Ovary (tissue), 9 donors: ENCODE data around the gene PRR30. TPM values are rescaled to one million over a fixed set of nuclear protein-coding genes. Genes with fewer than 3 reads are reported as not detected.

Experiments
- DNase-seq, 5 donors: peaks; one replicate each; pipeline ENCODE4 v3.0.0-alpha.2; 2019 to 2020
- H3K27ac ChIP-seq, 2 donors: fragments of 200-600 bp; one replicate each; pipeline versions ENCODE4 v1.5.1 to v1.8.0; 2019 to 2022
- H3K27me3 ChIP-seq: fragments of 200-600 bp; one replicate; pipeline ENCODE4 v1.8.0; 2022
- H3K36me3 ChIP-seq: fragments of 200-600 bp; sonication (generic); one replicate; pipeline ENCODE4 v1.5.1; 2019
- H3K4me1 ChIP-seq: one replicate; pipeline ENCODE4 v1.8.1; 2013; ENCODE audit warnings: mild to moderate bottlenecking, moderate library complexity; ENCODE audit not compliant: insufficient read depth
- H3K4me3 ChIP-seq: fragments of 200-600 bp; sonication (generic); one replicate; pipeline ENCODE4 v1.5.1; 2017
- H3K9me3 ChIP-seq, 2 donors: fragments of 200-600 bp in 1 of 2; sonication (generic) in 1 of 2; one replicate each; pipeline versions ENCODE4 v1.5.1 to v1.8.1; 2013 to 2019; ENCODE audit warnings: mild to moderate bottlenecking in 1 of 2, moderate library complexity in 1 of 2
- EP300 ChIP-seq: sonication (generic); formaldehyde crosslinking; IDR thresholded peaks from one replicate; pipeline ENCODE4 v1.6.1; 2017; ENCODE audit warnings: antibody characterized with exemption
- POLR2A ChIP-seq: fragments of 450-650 bp; IDR thresholded peaks from one replicate; pipeline ENCODE4 v1.6.1; 2017; ENCODE audit warnings: antibody characterized with exemption, mild to moderate bottlenecking, moderate library complexity
- WGBS, 3 donors: extraction: QIAGEN DNeasy Blood & Tissue Kit in 1 of 3; methylation state at CpG; one replicate each; pipeline versions ENCODE4 v1.1.5 to v1.1.7; 2013 to 2017; 5-methylcytosine and 5-hydroxymethylcytosine counted together
- intact Hi-C, 4 donors: fragments of 100-400 bp; cut with DNase I; formaldehyde crosslinking; loops; one replicate each; pipeline versions ENCODE4 v1.11.0 to v1.15.1; 2022 to 2023
- polyA plus RNA-seq, 2 donors: library from polyadenylated mRNA; stranded (reverse); fragments of 200-250 nt in 1 of 2; fragments of 350-450 nt in 1 of 2; fragmentation: Illumina TruSeq in 1 of 2; extraction: RNeasy Lipid Tissue Mini Kit (QIAGEN cat#74804) in 1 of 2; gene quantifications; one replicate each; pipeline ENCODE4 v1.2.3, GENCODE V29; 2013 to 2014
- total RNA-seq, 7 donors: library from RNA; depleted of rRNA in 2 of 7; stranded (reverse); fragments of >200 nt in 2 of 7; fragmentation: NEBNext Ultra II Directional in 3 of 7; extraction: Animal tissue kit (Norgen Biotek cat#: 25700) in 3 of 7; gene quantifications; one replicate each; pipeline versions ENCODE4 v1.1.0 to v1.2.4, GENCODE V29; 2016 to 2023
- TF ChIP-seq, protein P1 (sequence below), 3 donors: fragments of 450-650 bp in 2 of 3; fragments of 200-600 bp in 1 of 3; IDR thresholded peaks; one replicate each; pipeline versions ENCODE4 v1.5.1 to v1.8.0; 2016 to 2022; ENCODE audit warnings: antibody characterized with exemption in 3 of 3, mild to moderate bottlenecking in 1 of 3
- donor health status: DM: no; HTN: no; CAD: no; lungs with moderate emphysema.
- donor health status: DM: no; HTN: no; CAD: no.
- donor health status: Bipolar disorder and iron deficiency.
- donor health status: DM: yes; HTN: yes; CAD: no.
- donor health status: DM: no; HTN: no; CAD: no.
- donor health status: DM: yes; HTN: yes; CAD: no.

Gene PRR30
- total and polyA plus RNA-seq, 9 donors = not detected

DNA sequence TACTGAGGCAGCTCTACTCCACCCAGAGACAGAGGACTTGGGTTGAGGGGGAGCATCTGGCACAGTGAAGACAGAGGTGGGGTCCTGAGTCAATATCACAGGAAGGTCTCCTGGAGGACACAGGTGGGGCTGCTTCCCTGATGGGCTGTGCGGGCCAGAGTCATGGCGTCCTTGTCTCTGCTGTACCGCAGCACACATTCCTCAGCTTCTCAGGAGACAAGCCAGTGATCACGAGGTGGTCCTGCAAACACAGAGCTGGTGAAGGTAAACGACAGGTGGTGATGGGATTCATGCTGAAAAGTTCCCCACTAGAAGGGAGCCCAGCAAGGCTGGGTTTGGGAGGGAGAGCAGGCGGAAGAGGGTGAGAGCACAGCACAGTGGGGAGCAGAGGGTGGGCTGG, 19.3 kb upstream of the PRR30 start:
- H3K9me3 ChIP-seq = no peaks in the 10 kb centered on the region
- intact Hi-C loops = no loop called here
- H3K36me3 ChIP-seq = no peaks in the 10 kb centered on the region
- no peaks in the 10 kb centered on the region for H3K27me3 ChIP-seq
- no peak overlapping the region for H3K27ac ChIP-seq
- TF ChIP-seq, protein P1, sequence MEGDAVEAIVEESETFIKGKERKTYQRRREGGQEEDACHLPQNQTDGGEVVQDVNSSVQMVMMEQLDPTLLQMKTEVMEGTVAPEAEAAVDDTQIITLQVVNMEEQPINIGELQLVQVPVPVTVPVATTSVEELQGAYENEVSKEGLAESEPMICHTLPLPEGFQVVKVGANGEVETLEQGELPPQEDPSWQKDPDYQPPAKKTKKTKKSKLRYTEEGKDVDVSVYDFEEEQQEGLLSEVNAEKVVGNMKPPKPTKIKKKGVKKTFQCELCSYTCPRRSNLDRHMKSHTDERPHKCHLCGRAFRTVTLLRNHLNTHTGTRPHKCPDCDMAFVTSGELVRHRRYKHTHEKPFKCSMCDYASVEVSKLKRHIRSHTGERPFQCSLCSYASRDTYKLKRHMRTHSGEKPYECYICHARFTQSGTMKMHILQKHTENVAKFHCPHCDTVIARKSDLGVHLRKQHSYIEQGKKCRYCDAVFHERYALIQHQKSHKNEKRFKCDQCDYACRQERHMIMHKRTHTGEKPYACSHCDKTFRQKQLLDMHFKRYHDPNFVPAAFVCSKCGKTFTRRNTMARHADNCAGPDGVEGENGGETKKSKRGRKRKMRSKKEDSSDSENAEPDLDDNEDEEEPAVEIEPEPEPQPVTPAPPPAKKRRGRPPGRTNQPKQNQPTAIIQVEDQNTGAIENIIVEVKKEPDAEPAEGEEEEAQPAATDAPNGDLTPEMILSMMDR (IDR thresholded peaks at IDR 0.05) = no peak
- TF ChIP-seq POLR2A = no peak
- no peak for TF ChIP-seq EP300
- peaks cover 20% of the 10 kb centered on the region for H3K4me1 ChIP-seq
- DNase-seq = no peak
- 69 to 81% (median 71%) methylated on average over 6 of the region's 6 CpGs for WGBS, 3 donors
- no peak overlapping the region for H3K4me3 ChIP-seq

DNA sequence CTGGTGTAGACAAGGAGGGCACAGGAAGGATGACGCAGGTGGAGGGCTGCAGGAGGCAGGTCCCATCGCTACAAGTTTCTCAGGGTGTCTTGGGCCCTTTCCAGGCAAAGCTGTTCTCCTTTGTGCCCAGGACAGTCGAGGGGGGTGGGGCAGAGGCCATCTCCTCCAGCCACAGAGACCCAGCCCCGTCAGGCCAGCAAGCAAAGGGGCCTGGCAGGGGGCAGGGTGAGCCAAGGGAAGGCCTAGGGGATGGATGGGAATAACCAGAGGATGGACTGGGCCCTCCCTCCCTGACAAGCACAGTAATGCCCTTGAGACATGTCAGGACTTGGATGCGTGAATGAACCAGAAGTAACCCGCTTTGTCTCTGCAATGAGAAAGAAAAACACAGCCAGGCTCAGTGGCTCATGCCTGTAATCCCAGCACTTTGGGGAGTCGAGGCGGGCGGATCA, 15.9 kb upstream of the PRR30 start:
- intact Hi-C loops = no loop called here

DNA sequence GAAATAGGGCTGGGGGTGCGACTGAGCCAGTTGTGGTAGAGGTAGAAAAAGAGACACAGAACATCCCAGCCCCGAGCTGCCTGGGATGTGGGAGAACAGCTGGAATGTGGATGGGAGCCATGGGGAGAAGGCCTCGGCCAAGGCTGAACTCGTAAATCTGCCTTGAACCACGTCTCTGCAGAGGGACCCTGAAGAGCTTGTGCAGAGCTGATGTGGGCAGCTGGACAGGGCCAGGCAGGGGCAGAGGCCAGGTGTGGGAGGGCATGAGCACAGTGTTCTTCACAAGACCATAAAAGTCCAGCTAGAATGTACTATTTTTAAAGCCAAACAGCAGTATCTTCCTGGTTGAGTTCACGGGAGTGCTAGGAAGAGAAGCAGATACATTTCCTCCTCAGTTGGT, 15.3 kb upstream of the PRR30 start:
- 4 to 13% (median 5%) methylated on average over 6 of the region's 6 CpGs for WGBS, 3 donors
- H3K4me1 ChIP-seq = peaks cover 36% of the 10 kb centered on the region
- no peaks in the 10 kb centered on the region for H3K36me3 ChIP-seq
- H3K9me3 ChIP-seq = no peaks in the 10 kb centered on the region
- TF ChIP-seq, protein P1 (IDR thresholded peaks at IDR 0.05) = no peak
- no peak for TF ChIP-seq POLR2A
- no peak for TF ChIP-seq EP300
- H3K4me3 ChIP-seq = no peak overlapping the region
- peak overlapping the region; percentile 21 to 77 for H3K27ac ChIP-seq
- no peaks in the 10 kb centered on the region for H3K27me3 ChIP-seq
- intact Hi-C loops = no loop called here
- peak; percentile 86 to 97 (median 93) for DNase-seq

More for the DNA sequence above, 15.9 kb upstream of the PRR30 start:
- no peak overlapping the region for H3K4me3 ChIP-seq
- 47 to 54% (median 48%) methylated on average over 9 of the region's 9 CpGs for WGBS, 3 donors
- no peaks in the 10 kb centered on the region for H3K9me3 ChIP-seq
- H3K27ac ChIP-seq = peak overlapping the region; percentile 21 to 77
- H3K4me1 ChIP-seq = peaks cover 31% of the 10 kb centered on the region
- H3K36me3 ChIP-seq = no peaks in the 10 kb centered on the region
- H3K27me3 ChIP-seq = no peaks in the 10 kb centered on the region
- TF ChIP-seq, protein P1 (IDR thresholded peaks at IDR 0.05) = no peak
- no peak for TF ChIP-seq EP300
- peak; percentile 49 to 70 (median 61) for DNase-seq

DNA sequence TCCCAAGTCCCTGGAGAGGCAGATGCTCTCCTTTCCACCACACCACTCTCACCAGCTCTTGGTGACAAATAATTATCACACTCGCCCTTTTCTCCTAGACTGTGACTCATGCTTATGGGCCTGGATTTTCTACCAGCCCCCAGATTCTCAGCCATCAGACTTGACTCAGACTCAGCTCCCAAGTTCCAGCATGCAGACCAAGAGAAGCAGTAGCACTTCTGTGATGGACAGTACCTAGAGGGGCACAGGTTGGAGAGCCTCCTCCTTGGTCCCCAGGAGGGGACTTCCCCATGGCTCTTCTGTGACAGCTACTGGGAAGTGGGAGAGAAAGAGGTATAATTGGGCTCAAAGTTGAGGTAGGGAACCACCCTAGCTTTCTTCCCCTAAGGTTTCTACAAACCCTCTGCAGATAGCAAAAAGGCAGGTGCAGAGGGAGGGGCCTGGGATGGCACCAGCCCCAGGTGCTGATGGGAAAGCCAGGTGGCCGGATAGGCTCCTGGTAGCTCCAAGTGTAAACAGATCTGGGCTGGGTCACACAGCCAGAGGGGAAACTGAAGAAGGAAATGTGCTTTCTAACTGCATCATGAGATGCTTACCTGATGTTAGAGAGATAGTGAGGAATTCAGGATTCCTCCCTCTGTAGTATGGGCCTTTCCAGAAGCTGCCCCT, 13.7 kb upstream of the PRR30 start:
- Histone ChIP-seq H3K9me3 (no peaks in the 10 kb centered on the region), H3K4me3 (no peak overlapping the region), H3K27ac (peak overlapping the region; percentile 14 to 77), H3K36me3 (no peaks in the 10 kb centered on the region), H3K27me3 (no peaks in the 10 kb centered on the region), H3K4me1 (peaks cover 46% of the 10 kb centered on the region)
- TF ChIP-seq, protein P1 (IDR thresholded peaks at IDR 0.05) = no peak
- TF ChIP-seq EP300 (no peak), POLR2A (no peak)
- DNase-seq = peak in 1 of 5 donors; percentile 7
- WGBS, 3 donors = 79 to 83% (median 82%) methylated on average over 2 of the region's 2 CpGs
- intact Hi-C loops = no loop called here
